Psoas muscle (tissue), 8 donors: ENCODE measurements around the gene ENOPH1. TPM values are rescaled to one million over a fixed set of nuclear protein-coding genes. Genes with fewer than 3 reads are reported as not detected.

ENCODE experiments used
- ATAC-seq, 4 donors: fragments of 200-7000 bp; cut with Tn5 transposase; one replicate each; pipeline ENCODE4 v1.9.1; 2020; ENCODE audit warnings: moderate library complexity in 3 of 4, mild to moderate bottlenecking in 2 of 4
- DNase-seq, 2 donors: peaks; one replicate each; pipeline ENCODE4 v3.0.0-alpha.2; 2020
- H3K27ac ChIP-seq: fragments of 200-600 bp; one replicate; pipeline ENCODE4 v1.8.0; 2022
- H3K27me3 ChIP-seq, 3 donors: fragments of 200-600 bp in 1 of 3; one replicate each; pipeline versions ENCODE4 v1.6.1 to v1.8.0; 2013 to 2022; ENCODE audit warnings: low read length in 2 of 3, mild to moderate bottlenecking in 2 of 3, moderate library complexity in 1 of 3; ENCODE audit not compliant: insufficient read depth in 3 of 3
- H3K36me3 ChIP-seq, 2 donors: fragments of 200-600 bp in 1 of 2; one replicate each; pipeline versions ENCODE4 v1.6.1 to v1.8.0; 2013 to 2022; ENCODE audit warnings: low read depth in 1 of 2, mild to moderate bottlenecking in 1 of 2, moderate library complexity in 1 of 2; ENCODE audit not compliant: insufficient read depth in 1 of 2
- H3K4me1 ChIP-seq: fragments of 200-600 bp; one replicate; pipeline ENCODE4 v1.8.0; 2022
- H3K4me3 ChIP-seq: fragments of 200-600 bp; one replicate; pipeline ENCODE4 v1.8.0; 2022; ENCODE audit warnings: mild to moderate bottlenecking
- H3K9me3 ChIP-seq: fragments of 200-600 bp; one replicate; pipeline ENCODE4 v1.8.0; 2022
- CTCF ChIP-seq: fragments of 200-600 bp; IDR thresholded peaks from one replicate; pipeline ENCODE4 v1.8.0; 2022; ENCODE audit warnings: antibody characterized with exemption
- WGBS, 3 donors: extraction: QIAGEN DNeasy Blood & Tissue Kit; methylation state at CpG; one replicate each; pipeline versions ENCODE4 v1.1.6 to v1.1.7; 2013; 5-methylcytosine and 5-hydroxymethylcytosine counted together
- intact Hi-C, 2 donors: fragments of 100-400 bp; cut with DNase I; formaldehyde crosslinking; loops; one replicate each; pipeline versions ENCODE4 v1.11.0 to v1.14.2; 2022
- polyA plus RNA-seq, 3 donors: library from polyadenylated mRNA; stranded (reverse); fragments of 200-250 nt; gene quantifications; one replicate each; pipeline ENCODE4 v1.2.3, GENCODE V29; 2013
- total RNA-seq, 4 donors: library from RNA; stranded (reverse); fragmentation: NEBNext Ultra II Directional in 2 of 4; extraction: Animal tissue kit (Norgen Biotek cat#: 25700) in 2 of 4; gene quantifications; one replicate each; pipeline versions ENCODE4 v1.2.1 to v1.2.4, GENCODE V29; 2021 to 2023
- donor health status: healthy with polysubstance abuse.
- donor health status: DM: no; HTN: no; CAD: no; lungs with moderate emphysema.
- donor health status: Bipolar disorder and iron deficiency.
- donor health status: healthy.
- donor health status: DM: yes; HTN: yes; CAD: no.
- donor health status: DM: no; HTN: no; CAD: no.
- donor health status: DM: no; HTN: no; CAD: no.
- donor health status: DM: yes; HTN: yes; CAD: no.

The ENOPH1 gene
- total and polyA plus RNA-seq, 7 donors: 9.1 to 27.7 (median 12.5) TPM

GRCh38 chr4:82484996-82485783 is 54.8 kb downstream of the ENOPH1 start:
- H3K4me3 ChIP-seq: no peak overlapping the region
- no peaks in the 10 kb centered on the region for H3K4me1 ChIP-seq
- DNase-seq (no peak), ATAC-seq (no peak)
- H3K27me3 ChIP-seq: no peaks in the 10 kb centered on the region
- no peaks in the 10 kb centered on the region for H3K9me3 ChIP-seq
- TF ChIP-seq CTCF: no peak
- no peak overlapping the region for H3K27ac ChIP-seq
- H3K36me3 ChIP-seq: no peaks in the 10 kb centered on the region
- intact Hi-C loops: no loop called here
- 60 to 71% (median 71%) methylated on average over 14 of the region's 14 CpGs for WGBS, 3 donors

- intact Hi-C loops: no loop called here
- Histone ChIP-seq H3K27ac (no peak overlapping the region), H3K4me3 (no peak overlapping the region), H3K36me3 (no peaks in the 10 kb centered on the region), H3K4me1 (no peaks in the 10 kb centered on the region), H3K9me3 (no peaks in the 10 kb centered on the region), H3K27me3 (no peaks in the 10 kb centered on the region)
- ATAC-seq (no peak), DNase-seq (no peak)
- TF ChIP-seq CTCF: no peak
- WGBS, 3 donors: 97 to 100% (median 100%) methylated on average over 1 of the region's 1 CpG
Observed at GRCh38 chr4:82489076-82489475, 58.7 kb downstream of the ENOPH1 start.

GRCh38 chr4:82489987-82490386 is 59.6 kb downstream of the ENOPH1 start:
- no peaks in the 10 kb centered on the region for H3K27me3 ChIP-seq
- no peaks in the 10 kb centered on the region for H3K36me3 ChIP-seq
- ATAC-seq (no peak), DNase-seq (no peak)
- 41 to 48% (median 47%) methylated on average over 8 of the region's 8 CpGs for WGBS, 3 donors
- H3K9me3 ChIP-seq: no peaks in the 10 kb centered on the region
- intact Hi-C loops: no loop called here
- H3K27ac ChIP-seq: no peak overlapping the region
- no peak for TF ChIP-seq CTCF
- no peak overlapping the region for H3K4me3 ChIP-seq
- H3K4me1 ChIP-seq: no peaks in the 10 kb centered on the region

GRCh38 chr4:82491251-82491960 is 61.0 kb downstream of the ENOPH1 start:
- no peak for TF ChIP-seq CTCF
- no peak overlapping the region for H3K27ac ChIP-seq
- no peak overlapping the region for H3K4me3 ChIP-seq
- H3K36me3 ChIP-seq: no peaks in the 10 kb centered on the region
- 49 to 60% (median 51%) methylated on average over 10 of the region's 10 CpGs for WGBS, 3 donors
- ATAC-seq (no peak), DNase-seq (no peak)
- no peaks in the 10 kb centered on the region for H3K9me3 ChIP-seq
- no peaks in the 10 kb centered on the region for H3K4me1 ChIP-seq
- intact Hi-C loops: no loop called here
- H3K27me3 ChIP-seq: no peaks in the 10 kb centered on the region
